Small intestine (tissue), 7 donors: Measurements from ENCODE around the gene FXYD5. TPM values are rescaled to one million over a fixed set of nuclear protein-coding genes. Genes with fewer than 3 reads are reported as not detected.

Experiments
- DNase-seq, 2 donors: peaks; one replicate each; pipeline versions ENCODE4 v3.0.0 to v3.0.0-alpha.2; 2013
- FAIRE-seq: peaks from 2 replicates; lab custom pipeline; 2012; peaks lifted over from hg19 to GRCh38; lab: Jason Lieb, UNC
- H3K27ac ChIP-seq, 3 donors: one replicate each; pipeline ENCODE4 v1.5.1; 2013; ENCODE audit warnings: low read length in 2 of 3, mild to moderate bottlenecking in 2 of 3, control low read depth in 1 of 3, inconsistent platforms in 1 of 3, low read depth in 1 of 3, moderate library complexity in 1 of 3
- H3K27me3 ChIP-seq, 3 donors: one replicate each; pipeline ENCODE4 v1.6.1; 2013; ENCODE audit warnings: low read length in 3 of 3, inconsistent platforms in 1 of 3; ENCODE audit not compliant: control insufficient read depth in 3 of 3, insufficient read depth in 3 of 3
- H3K36me3 ChIP-seq, 3 donors: one replicate each; pipeline ENCODE4 v1.6.1; 2013; ENCODE audit warnings: low read length in 3 of 3, inconsistent platforms in 1 of 3, low read depth in 1 of 3, mild to moderate bottlenecking in 1 of 3, moderate library complexity in 1 of 3; ENCODE audit not compliant: control insufficient read depth in 3 of 3, insufficient read depth in 2 of 3
- H3K4me1 ChIP-seq, 3 donors: one replicate each; pipeline ENCODE4 v1.6.1; 2013; ENCODE audit warnings: low read length in 2 of 3, inconsistent platforms in 1 of 3, low read depth in 1 of 3, mild to moderate bottlenecking in 1 of 3, moderate library complexity in 1 of 3; ENCODE audit not compliant: control insufficient read depth in 3 of 3, insufficient read depth in 2 of 3
- H3K4me3 ChIP-seq, 3 donors: one replicate each; pipeline ENCODE4 v1.5.1; 2013; ENCODE audit warnings: low read length in 3 of 3, control low read depth in 1 of 3, inconsistent platforms in 1 of 3, low read depth in 1 of 3, mild to moderate bottlenecking in 1 of 3, moderate library complexity in 1 of 3
- H3K9me3 ChIP-seq, 2 donors: one replicate each; pipeline ENCODE4 v1.6.1; 2013; ENCODE audit warnings: low read depth in 1 of 2, low read length in 1 of 2; ENCODE audit not compliant: control insufficient read depth in 2 of 2, insufficient read depth in 1 of 2
- WGBS, 3 donors: extraction: QIAGEN DNeasy Blood & Tissue Kit; methylation state at CpG; one replicate each; pipeline ENCODE4 v1.1.7; 2013; 5-methylcytosine and 5-hydroxymethylcytosine counted together
- polyA plus RNA-seq, 4 donors: library from polyadenylated mRNA; stranded (reverse) in 3 of 4; unstranded in 1 of 4; fragments of 200-250 nt in 3 of 4; fragments of 120-200 nt in 1 of 4; gene quantifications; one replicate each; pipeline versions ENCODE4 v1.2.1 to v1.2.3, GENCODE V29; 2013
- donor health status: healthy with polysubstance abuse.
- donor health status: control.
- donor health status: control.
- donor health status: Bipolar disorder and iron deficiency.
- donor health status: healthy.

FXYD5 gene
- polyA plus RNA-seq, 4 donors, result 3.4 to 60.5 (median 30.2) TPM

DNA sequence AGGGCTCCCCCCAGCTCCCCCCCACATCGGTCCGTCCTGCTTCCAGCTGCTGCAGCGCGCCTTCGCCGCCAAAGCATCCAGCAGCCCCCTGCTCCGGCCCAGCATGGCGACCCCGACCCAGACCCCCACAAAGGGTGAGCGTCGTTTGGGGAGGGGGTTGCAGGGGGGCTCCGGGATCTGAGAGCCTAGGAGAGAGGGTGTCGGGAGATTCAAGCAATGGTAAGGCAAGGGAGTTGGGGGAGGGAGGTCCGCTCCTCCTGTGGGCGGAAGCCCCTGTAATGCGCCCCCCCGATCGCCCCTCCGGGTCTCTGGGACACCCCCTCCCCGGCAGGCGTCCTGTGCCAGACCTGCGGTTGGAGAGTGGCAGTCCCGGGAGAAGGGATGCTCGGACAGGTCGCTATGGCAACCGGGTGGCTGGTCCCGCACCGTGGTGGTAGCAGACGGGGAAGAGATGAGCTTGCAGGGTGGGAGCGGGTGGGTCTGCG is 11.3 kb upstream of the FXYD5 start, which contains the start of gene FXYD7:
Gene FXYD7 (plus strand): TSS at position 25 of the 485 bp plus-strand sequence. CDS start 79 bp downstream, at position 104.
- no peak for DNase-seq
- Histone ChIP-seq H3K27ac (no peak within 1 kb of the TSS), H3K4me3 (peak within 1 kb of the TSS in 1 of 3 donors; percentile 14), H3K27me3 (peaks cover 0 to 49% (median 0%) of the 10 kb centered on the region in 3 donors), H3K36me3 (no peaks in the 10 kb centered on the region), H3K9me3 (no peaks in the 10 kb centered on the region), H3K4me1 (peaks cover 0 to 43% (median 5%) of the 10 kb centered on the region in 3 donors)
- WGBS, 3 donors, result 5 to 11% (median 11%) methylated on average over 19 to 31 of the region's 31 CpGs
- no peak for FAIRE-seq

DNA sequence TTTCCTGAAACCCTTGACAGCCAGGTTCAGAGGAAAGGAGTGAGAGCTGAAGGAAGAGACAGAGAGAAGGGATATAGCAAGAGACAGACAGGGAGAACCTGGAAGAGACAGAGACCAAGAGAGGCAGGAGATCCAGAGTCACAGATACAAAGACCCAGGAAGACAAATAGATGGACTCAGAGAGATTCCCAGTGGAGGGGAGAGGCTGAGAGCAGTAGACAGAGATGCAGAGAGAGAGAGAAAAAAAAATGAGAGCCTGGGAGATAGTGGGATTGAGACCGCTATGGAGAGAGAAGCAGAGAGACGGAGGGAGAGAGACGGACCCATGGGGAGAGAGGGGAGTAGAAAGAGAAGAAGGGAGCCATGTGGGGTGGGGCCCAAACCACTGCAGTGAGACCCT is 10.7 kb upstream of the FXYD5 start:
- no peaks in the 10 kb centered on the region for H3K9me3 ChIP-seq
- DNase-seq (no peak), FAIRE-seq (no peak)
- peaks cover 0 to 37% (median 5%) of the 10 kb centered on the region in 3 donors for H3K4me1 ChIP-seq
- no peaks in the 10 kb centered on the region for H3K36me3 ChIP-seq
- 30 to 39% (median 34%) methylated on average over 3 of the region's 3 CpGs for WGBS, 3 donors
- no peak overlapping the region for H3K4me3 ChIP-seq
- no peak overlapping the region for H3K27ac ChIP-seq
- peaks cover 0 to 49% (median 0%) of the 10 kb centered on the region in 3 donors for H3K27me3 ChIP-seq

GRCh38 chr19:35144259-35144599 is 10.3 kb upstream of the FXYD5 start:
- no peak overlapping the region for H3K4me3 ChIP-seq
- no peaks in the 10 kb centered on the region for H3K36me3 ChIP-seq
- no peak for FAIRE-seq
- no peak for DNase-seq
- H3K27ac ChIP-seq, result no peak overlapping the region
- H3K4me1 ChIP-seq, result peaks cover 0 to 33% (median 5%) of the 10 kb centered on the region in 3 donors
- H3K27me3 ChIP-seq, result peaks cover 0 to 49% (median 0%) of the 10 kb centered on the region in 3 donors
- WGBS, 3 donors, result 0 to 31% (median 27%) methylated on average over 3 to 6 of the region's 6 CpGs
- H3K9me3 ChIP-seq, result no peaks in the 10 kb centered on the region

DNA sequence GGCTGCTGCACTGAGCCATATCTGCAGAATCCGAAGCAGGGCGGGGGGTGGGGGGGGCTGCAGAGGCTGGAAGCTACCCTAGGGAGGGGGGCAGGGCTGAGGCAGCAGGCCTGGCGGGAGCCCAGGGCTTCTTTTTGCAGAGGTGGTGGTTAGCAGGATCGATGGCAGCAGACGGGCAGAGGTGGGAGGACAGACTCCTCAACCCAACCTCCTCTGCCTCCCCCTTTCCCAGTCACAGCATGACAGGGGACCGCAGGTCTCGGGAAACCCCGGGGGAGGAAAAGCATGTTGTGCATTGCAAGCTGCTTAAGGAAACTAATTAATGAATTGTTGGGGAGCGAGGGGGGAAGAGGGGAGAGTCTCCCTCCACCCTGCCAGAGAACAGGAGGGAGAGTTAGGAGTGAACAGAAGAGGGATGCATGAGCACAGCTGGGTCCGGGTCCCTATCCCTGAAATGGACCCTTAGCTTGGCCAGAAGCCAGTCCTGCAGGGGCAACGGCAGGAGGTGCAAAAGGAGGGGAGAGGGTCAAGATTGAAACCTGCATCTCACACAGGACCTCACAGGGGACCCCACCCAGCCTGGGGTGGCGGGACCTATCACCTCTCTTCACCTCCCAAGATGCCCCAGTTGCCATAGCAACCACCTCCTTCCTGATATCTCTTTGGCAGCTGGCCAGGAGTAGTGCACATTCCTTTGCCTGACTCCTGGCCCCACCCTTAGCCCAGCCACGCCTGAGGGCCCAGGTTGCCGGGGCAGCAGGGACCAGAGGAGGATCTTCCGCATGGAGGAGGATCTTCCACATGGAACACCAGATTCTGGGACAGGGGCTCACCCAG is 9.7 kb upstream of the FXYD5 start:
- 8 to 22% (median 14%) methylated on average over 15 of the region's 15 CpGs for WGBS, 3 donors
- no peaks in the 10 kb centered on the region for H3K9me3 ChIP-seq
- FAIRE-seq (no peak), DNase-seq (peak; percentile 86 to 93)
- H3K36me3 ChIP-seq, result no peaks in the 10 kb centered on the region
- H3K4me1 ChIP-seq, result peaks cover 0 to 28% (median 5%) of the 10 kb centered on the region in 3 donors
- peaks cover 0 to 46% (median 0%) of the 10 kb centered on the region in 3 donors for H3K27me3 ChIP-seq
- no peak overlapping the region for H3K27ac ChIP-seq
- H3K4me3 ChIP-seq, result no peak overlapping the region

DNA sequence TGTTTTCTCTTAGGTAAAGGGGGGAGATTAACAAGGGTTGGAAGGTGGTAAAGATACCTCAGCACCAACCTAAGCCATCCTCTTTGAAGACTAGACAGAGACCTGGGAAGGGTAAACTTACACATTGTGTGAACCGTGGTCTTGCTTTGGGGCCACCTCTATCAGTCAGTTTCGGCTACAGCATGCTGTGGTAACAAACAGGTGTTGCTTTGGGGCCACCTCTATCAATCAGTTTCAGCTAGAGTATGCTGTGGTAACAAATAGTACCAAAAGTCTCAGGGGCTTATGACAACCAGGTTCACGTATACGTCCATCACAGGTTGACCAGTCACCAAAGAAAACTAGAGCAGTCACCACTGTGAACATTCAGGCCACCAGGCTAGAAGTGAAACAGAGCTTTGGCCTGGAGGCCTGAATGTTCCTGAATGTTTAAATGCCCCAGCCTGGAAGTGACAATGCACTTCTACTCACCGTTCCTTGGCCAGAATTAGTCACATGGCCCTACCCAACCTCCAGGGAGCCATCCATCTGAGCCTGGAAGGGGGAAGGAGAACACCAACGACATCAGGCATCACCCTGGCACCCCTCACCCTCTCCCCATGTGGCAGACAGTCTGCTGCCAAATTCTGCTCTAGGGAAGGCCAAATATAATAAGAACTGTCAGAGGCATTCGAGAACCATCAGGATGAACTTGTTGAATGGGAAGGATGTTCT is 7.6 kb upstream of the FXYD5 start:
- Histone ChIP-seq H3K9me3 (no peaks in the 10 kb centered on the region), H3K27ac (no peak overlapping the region), H3K36me3 (no peaks in the 10 kb centered on the region), H3K27me3 (peaks cover 0 to 31% (median 2%) of the 10 kb centered on the region in 3 donors), H3K4me1 (peaks cover 0 to 12% (median 5%) of the 10 kb centered on the region in 3 donors), H3K4me3 (no peak overlapping the region)
- no peak for FAIRE-seq
- 73 to 77% (median 74%) methylated on average over 7 of the region's 7 CpGs for WGBS, 3 donors
- DNase-seq, result no peak

DNA sequence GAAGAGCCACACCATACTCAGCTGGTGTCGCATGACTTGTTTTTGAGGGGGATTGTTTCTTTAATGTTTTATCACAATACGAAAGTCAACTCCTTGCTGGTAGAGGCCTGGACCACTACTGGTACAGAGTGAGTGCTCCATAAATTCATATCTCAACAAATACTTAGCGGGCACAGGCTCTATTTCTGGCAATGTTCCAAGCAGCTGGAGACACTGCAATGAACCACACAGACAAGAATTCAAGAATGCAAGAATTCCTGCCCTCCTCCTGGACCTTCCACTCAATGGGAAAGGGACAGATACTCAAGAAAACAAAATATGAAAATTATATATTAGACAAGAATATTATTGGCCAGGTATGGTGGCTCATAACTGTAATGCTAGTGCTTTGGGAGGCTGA is 5.1 kb upstream of the FXYD5 start:
- Histone ChIP-seq H3K36me3 (no peaks in the 10 kb centered on the region), H3K27me3 (peaks cover 0 to 21% (median 2%) of the 10 kb centered on the region in 3 donors), H3K4me1 (peaks cover 0 to 13% (median 7%) of the 10 kb centered on the region in 3 donors), H3K9me3 (no peaks in the 10 kb centered on the region), H3K4me3 (no peak overlapping the region), H3K27ac (no peak overlapping the region)
- no peak for FAIRE-seq
- 71 to 82% (median 77%) methylated on average over 3 of the region's 3 CpGs for WGBS, 3 donors
- no peak for DNase-seq

DNA sequence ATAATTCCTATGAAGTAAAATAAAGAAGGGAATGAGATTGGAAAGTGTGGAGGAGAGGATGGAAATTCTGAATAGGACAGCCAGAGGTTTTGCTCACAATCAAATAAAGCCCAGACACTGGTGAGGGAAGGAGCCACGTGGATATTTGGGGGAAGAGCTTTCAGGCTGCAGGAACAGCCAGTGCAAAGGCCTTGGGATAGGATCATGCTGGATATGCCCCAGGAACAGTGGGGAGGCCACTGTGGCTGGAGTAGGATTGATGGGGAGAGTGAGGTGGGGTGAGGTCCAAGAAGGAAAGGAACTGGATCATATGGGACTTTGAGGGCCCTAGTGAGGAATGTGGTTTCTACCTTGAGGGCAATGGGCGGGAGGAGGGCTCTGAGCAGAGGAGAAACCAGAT is 4.1 kb upstream of the FXYD5 start:
- Histone ChIP-seq H3K27me3 (peaks cover 0 to 14% (median 2%) of the 10 kb centered on the region in 3 donors), H3K27ac (no peak overlapping the region), H3K36me3 (no peaks in the 10 kb centered on the region), H3K9me3 (no peaks in the 10 kb centered on the region), H3K4me1 (peaks cover 0 to 10% (median 7%) of the 10 kb centered on the region in 3 donors), H3K4me3 (no peak overlapping the region)
- DNase-seq, result no peak
- 53 to 75% (median 56%) methylated on average over 2 of the region's 2 CpGs for WGBS, 3 donors
- FAIRE-seq, result no peak
